IPS-20b (cell line): ENCODE data around the gene RNU1-4.
"Not testable (repeated sequence)": the region's sequence is repeated elsewhere in the genome, so short reads cannot be mapped to it uniquely, and the experiment has no call there.

Source experiments
- H3K27ac ChIP-seq: one replicate; pipeline ENCODE4 v1.5.1; 2013; ENCODE audit warnings: low read length
- H3K27me3 ChIP-seq: 2 replicates; pipeline ENCODE4 v1.6.1; 2013; ENCODE audit warnings: mild to moderate bottlenecking, low read length, inconsistent platforms; ENCODE audit not compliant: insufficient read depth
- H3K36me3 ChIP-seq: 2 replicates; pipeline ENCODE4 v1.6.1; 2013; ENCODE audit warnings: low read depth, mild to moderate bottlenecking, inconsistent platforms, low read length, moderate library complexity; ENCODE audit not compliant: insufficient read depth
- H3K4me1 ChIP-seq: 2 replicates; pipeline ENCODE4 v1.6.1; 2013; ENCODE audit warnings: mild to moderate bottlenecking, control low read depth, inconsistent platforms, low read length, moderate library complexity; ENCODE audit not compliant: insufficient read depth
- H3K4me3 ChIP-seq: 2 replicates; pipeline ENCODE4 v1.5.1; 2013; ENCODE audit warnings: mild to moderate bottlenecking, low read length, inconsistent platforms
- H3K9ac ChIP-seq: 2 replicates; pipeline ENCODE4 v1.6.1; 2013; ENCODE audit warnings: low read depth, mild to moderate bottlenecking, inconsistent platforms, low read length, moderate library complexity
- H3K9me3 ChIP-seq: 2 replicates; pipeline ENCODE4 v1.6.1; 2013; ENCODE audit warnings: mild to moderate bottlenecking, low read depth, low read length, inconsistent platforms; ENCODE audit not compliant: insufficient read depth

Gene RNU1-4

GRCh38 chr1:16712582-16712981, 27.7 kb upstream of the RNU1-4 start:
- H3K9ac ChIP-seq, H3K27me3 ChIP-seq, H3K4me1 ChIP-seq, H3K4me3 ChIP-seq, H3K9me3 ChIP-seq, H3K36me3 ChIP-seq, H3K27ac ChIP-seq: not testable (repeated sequence)

DNA sequence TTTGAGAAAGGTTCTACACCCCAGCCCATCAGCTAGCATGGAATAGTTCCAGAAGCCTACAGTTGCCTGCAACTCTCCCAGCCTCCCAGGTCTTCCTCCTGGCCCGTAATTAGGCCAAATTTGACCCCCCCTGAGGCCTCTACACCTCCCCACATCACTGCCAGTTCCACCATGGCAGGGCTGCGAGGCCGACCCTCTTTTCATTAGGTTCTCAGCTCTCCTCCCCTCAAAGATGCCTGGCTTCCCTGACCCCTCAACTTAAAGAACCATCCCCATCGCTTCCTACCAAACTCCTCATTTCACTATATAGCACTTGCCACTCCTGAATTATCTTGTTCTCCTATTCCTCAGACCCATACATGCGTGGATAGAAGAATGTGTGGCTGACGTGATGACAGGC, 27.3 kb upstream of the RNU1-4 start:
- not testable (repeated sequence) for H3K4me1 ChIP-seq, H3K27ac ChIP-seq, H3K9me3 ChIP-seq, H3K4me3 ChIP-seq, H3K36me3 ChIP-seq, H3K9ac ChIP-seq, H3K27me3 ChIP-seq

DNA sequence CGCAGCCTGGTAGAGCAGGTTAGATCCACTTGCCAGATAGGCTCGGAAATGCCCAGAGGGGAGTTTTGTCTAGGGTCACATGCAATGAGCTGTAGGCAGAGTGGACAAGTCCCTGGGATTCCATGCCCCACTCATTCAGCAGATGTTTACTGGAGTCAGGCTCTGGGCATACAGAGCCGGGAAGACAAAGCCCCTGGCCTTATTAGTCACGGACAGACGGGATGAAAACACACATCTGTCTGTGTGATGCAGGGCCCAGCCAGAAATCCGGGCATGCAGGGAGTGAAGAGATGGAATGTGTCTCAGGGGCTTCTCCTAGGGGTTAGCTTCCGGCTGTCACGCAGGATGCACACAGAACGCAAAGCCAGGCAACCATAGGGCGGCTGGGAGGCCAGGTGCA, 26.8 kb upstream of the RNU1-4 start:
- H3K4me1 ChIP-seq, H3K27me3 ChIP-seq, H3K27ac ChIP-seq, H3K4me3 ChIP-seq, H3K36me3 ChIP-seq, H3K9me3 ChIP-seq, H3K9ac ChIP-seq: not testable (repeated sequence)

GRCh38 chr1:16716691-16717335, 23.5 kb upstream of the RNU1-4 start:
- Histone ChIP-seq H3K27ac (no peak overlapping the region), H3K9me3 (no peaks in the 10 kb centered on the region), H3K36me3 (no peaks in the 10 kb centered on the region), H3K27me3 (no peaks in the 10 kb centered on the region), H3K4me1 (no peaks in the 10 kb centered on the region), H3K9ac (no peak overlapping the region), H3K4me3 (no peak overlapping the region)

DNA sequence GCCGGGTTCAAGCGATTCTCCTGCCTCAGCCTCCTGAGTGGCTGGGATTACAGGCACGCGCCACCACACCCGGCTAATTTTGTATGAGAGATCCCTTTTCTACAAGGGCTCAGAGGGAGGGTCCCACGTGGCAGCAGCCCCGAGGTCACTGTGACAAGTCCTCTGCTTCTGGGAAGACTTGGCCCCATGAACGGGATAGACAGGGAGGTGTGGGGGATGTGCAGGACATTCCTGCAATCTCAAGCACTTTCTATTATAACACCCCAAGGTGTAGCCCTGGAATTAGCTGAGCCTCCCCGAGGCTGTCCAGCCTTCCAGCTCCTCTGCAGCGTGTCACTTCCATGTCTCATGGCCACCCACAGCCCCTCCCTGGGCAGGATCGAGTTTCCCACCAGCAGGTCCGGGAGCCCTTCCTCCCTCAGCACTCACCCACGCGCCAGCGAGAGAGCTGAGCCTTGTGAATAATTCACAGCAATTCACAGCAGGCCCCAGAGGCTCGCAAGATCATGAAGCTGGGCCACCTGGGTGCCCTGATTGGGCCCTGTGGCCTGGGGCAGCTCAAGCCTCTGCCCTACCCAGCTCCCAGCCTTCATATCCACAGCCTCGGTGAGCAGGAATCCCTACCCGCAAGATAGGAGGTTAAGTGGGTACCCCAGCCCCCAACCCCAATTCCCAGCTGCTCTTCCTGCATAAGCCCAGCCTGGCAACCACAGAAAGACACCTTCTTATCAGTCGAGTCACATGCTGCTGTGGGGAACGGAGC, 22.8 kb upstream of the RNU1-4 start:
- H3K9ac ChIP-seq = no peak overlapping the region
- no peaks in the 10 kb centered on the region for H3K4me1 ChIP-seq
- no peak overlapping the region for H3K27ac ChIP-seq
- no peaks in the 10 kb centered on the region for H3K36me3 ChIP-seq
- H3K27me3 ChIP-seq = no peaks in the 10 kb centered on the region
- no peak overlapping the region for H3K4me3 ChIP-seq
- H3K9me3 ChIP-seq = no peaks in the 10 kb centered on the region

GRCh38 chr1:16718099-16718907, 22.0 kb upstream of the RNU1-4 start:
- not testable (repeated sequence) for H3K4me1 ChIP-seq, H3K9ac ChIP-seq, H3K27ac ChIP-seq, H3K36me3 ChIP-seq, H3K9me3 ChIP-seq, H3K27me3 ChIP-seq, H3K4me3 ChIP-seq

DNA sequence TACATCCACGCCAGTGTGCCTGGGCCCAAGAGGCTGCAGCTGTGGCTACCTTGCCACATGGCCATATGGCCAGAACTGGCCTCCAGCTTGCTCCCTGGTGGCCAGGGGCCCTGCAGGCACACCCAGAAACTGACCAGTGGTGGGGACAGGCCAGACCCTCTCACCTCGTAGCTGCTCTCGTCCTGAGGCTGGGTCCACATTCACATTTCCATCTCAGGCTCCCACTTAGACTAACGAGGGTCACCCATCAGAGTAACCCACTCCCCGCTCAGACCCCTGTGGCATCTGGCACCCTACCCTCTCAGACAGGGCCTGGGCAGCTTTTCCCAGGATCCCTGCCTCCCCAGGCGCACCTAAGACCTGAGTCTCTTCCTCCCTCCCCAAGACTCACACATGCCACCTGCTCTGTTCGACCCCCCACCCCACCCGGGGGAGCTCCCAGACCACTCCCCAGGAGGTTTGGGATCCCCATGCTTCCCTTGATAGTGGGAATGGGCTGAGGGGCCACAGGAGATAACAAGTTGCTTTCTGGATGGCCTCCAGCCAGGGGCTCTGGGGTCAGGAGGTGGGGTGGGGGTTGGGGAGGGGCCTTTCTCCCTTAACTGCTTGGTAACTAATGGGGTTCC, 21.3 kb upstream of the RNU1-4 start:
- H3K9ac ChIP-seq = no peak overlapping the region

GRCh38 chr1:16719571-16720350, 20.6 kb upstream of the RNU1-4 start:
- Histone ChIP-seq H3K36me3 (no peaks in the 10 kb centered on the region), H3K27ac (no peak overlapping the region), H3K4me1 (no peaks in the 10 kb centered on the region), H3K27me3 (no peaks in the 10 kb centered on the region), H3K4me3 (no peak overlapping the region), H3K9ac (no peak overlapping the region), H3K9me3 (no peaks in the 10 kb centered on the region)

More for the DNA sequence above, 21.3 kb upstream of the RNU1-4 start:
- Histone ChIP-seq H3K27ac (no peak overlapping the region), H3K4me1 (no peaks in the 10 kb centered on the region), H3K27me3 (no peaks in the 10 kb centered on the region), H3K36me3 (no peaks in the 10 kb centered on the region), H3K4me3 (no peak overlapping the region), H3K9me3 (no peaks in the 10 kb centered on the region)

- H3K27ac ChIP-seq = no peak overlapping the region
- H3K9me3 ChIP-seq = no peaks in the 10 kb centered on the region
- H3K9ac ChIP-seq = no peak overlapping the region
- no peaks in the 10 kb centered on the region for H3K27me3 ChIP-seq
- H3K36me3 ChIP-seq = no peaks in the 10 kb centered on the region
- H3K4me1 ChIP-seq = no peaks in the 10 kb centered on the region
- no peak overlapping the region for H3K4me3 ChIP-seq
Measured at GRCh38 chr1:16720351-16721223, 19.7 kb upstream of the RNU1-4 start.

DNA sequence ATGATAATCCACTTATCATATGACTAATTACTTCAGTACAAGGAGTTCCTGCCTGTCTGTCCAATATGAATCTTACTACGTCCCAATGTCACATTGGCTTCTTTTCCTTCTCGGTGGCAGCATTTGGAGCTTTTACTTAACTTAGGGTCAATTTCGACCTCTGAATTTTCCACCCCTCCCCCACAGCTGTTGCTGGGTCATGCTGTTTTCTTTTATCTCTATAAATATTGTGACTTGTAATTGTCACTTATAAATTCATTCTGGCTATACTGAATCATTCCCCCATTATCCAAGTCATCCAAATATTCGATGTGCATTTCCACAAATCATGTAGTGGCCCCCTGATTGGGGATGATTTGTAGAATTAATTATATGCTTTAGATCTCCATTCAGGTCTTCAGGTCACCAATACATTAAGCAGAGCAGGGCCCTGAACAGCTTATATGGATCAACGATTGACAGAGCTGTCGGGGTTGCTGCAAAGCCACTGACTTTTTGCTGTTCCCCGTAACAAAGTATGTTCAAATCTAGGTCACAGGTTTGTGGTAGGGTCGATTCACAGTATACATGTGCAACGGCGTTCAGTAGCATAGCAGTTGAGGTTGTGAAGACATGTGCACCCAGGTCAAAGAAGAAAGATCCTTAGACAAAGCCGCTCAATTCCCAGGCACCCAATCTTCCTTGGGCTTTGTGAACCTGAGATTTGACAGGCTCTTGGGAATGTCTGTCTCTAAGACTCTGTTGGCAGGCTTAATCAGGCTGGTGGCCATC, 18.3 kb upstream of the RNU1-4 start:
- H3K9me3 ChIP-seq = no peaks in the 10 kb centered on the region
- H3K9ac ChIP-seq = no peak overlapping the region
- no peaks in the 10 kb centered on the region for H3K4me1 ChIP-seq
- H3K27ac ChIP-seq = no peak overlapping the region
- H3K27me3 ChIP-seq = no peaks in the 10 kb centered on the region
- no peak overlapping the region for H3K4me3 ChIP-seq
- H3K36me3 ChIP-seq = no peaks in the 10 kb centered on the region
